PFSK-1 (cell line): ENCODE measurements around the gene MOGAT3.

Source experiments
- FOXP2 ChIP-seq: optimal IDR thresholded peaks from 2 replicates; pipeline ENCODE3; 2011; ENCODE audit warnings: borderline replicate concordance, control low read depth, inconsistent platforms; ENCODE audit not compliant: insufficient read depth; ENCODE audit errors: extremely low read length, extremely low read depth
- POLR2AphosphoS5 ChIP-seq: IDR thresholded peaks from 2 replicates; pipeline ENCODE4 v1.6.1; 2012; ENCODE audit warnings: low read depth, mild to moderate bottlenecking, control low read depth, low read length, moderate library complexity
- REST ChIP-seq, 2 experiments: IDR thresholded peaks; 2 replicates each; pipeline versions ENCODE4 v1.6.1 to v1.8.0; 2011 to 2012; ENCODE audit warnings: low read depth in 2 of 2, low read length in 2 of 2, control low read depth in 1 of 2, inconsistent platforms in 1 of 2, mild to moderate bottlenecking in 1 of 2, moderate library complexity in 1 of 2; ENCODE audit not compliant: insufficient read depth in 1 of 2
- SIN3A ChIP-seq: IDR thresholded peaks from 2 replicates; pipeline ENCODE4 v1.6.1; 2012; ENCODE audit warnings: mild to moderate bottlenecking, low read length, moderate library complexity, borderline replicate concordance; ENCODE audit not compliant: insufficient read depth
- TAF1 ChIP-seq: IDR thresholded peaks from 2 replicates; pipeline ENCODE4 v1.6.1; 2012; ENCODE audit warnings: low read length, control low read depth, borderline replicate concordance; ENCODE audit not compliant: insufficient read depth

Gene MOGAT3

GRCh38 chr7:101201695-101202602 lies 1.1 kb upstream of the MOGAT3 start:
- TF ChIP-seq POLR2AphosphoS5 (no peak), REST (IDR thresholded peaks at IDR 0.05; ENCODE audit: insufficient read depth in 1 of 2, low read depth in 2 of 2, low read length in 2 of 2) (no peak), TAF1 (no peak), SIN3A (no peak), FOXP2 (no peak)

- TF ChIP-seq TAF1 (no peak), POLR2AphosphoS5 (no peak), SIN3A (no peak), REST (IDR thresholded peaks at IDR 0.05; ENCODE audit: insufficient read depth in 1 of 2, low read depth in 2 of 2, low read length in 2 of 2) (no peak), FOXP2 (no peak)
Measured at GRCh38 chr7:101200504-101200861, 353 bp downstream of the MOGAT3 start.

- TF ChIP-seq REST (IDR thresholded peaks at IDR 0.05; ENCODE audit: insufficient read depth in 1 of 2, low read depth in 2 of 2, low read length in 2 of 2) (no peak), POLR2AphosphoS5 (no peak), TAF1 (no peak), FOXP2 (no peak), SIN3A (no peak)
Measured at GRCh38 chr7:101198476-101198875, 2.4 kb downstream of the MOGAT3 start.

GRCh38 chr7:101197991-101198390 lies 2.8 kb downstream of the MOGAT3 start:
- TF ChIP-seq REST (IDR thresholded peaks at IDR 0.05; ENCODE audit: insufficient read depth in 1 of 2, low read depth in 2 of 2, low read length in 2 of 2) (no peak), SIN3A (no peak), POLR2AphosphoS5 (no peak), TAF1 (no peak), FOXP2 (no peak)

- TF ChIP-seq POLR2AphosphoS5 (no peak), SIN3A (no peak), FOXP2 (no peak), TAF1 (no peak), REST (IDR thresholded peaks at IDR 0.05; ENCODE audit: insufficient read depth in 1 of 2, low read depth in 2 of 2, low read length in 2 of 2) (no peak)
Measured at GRCh38 chr7:101195884-101196283, 5.0 kb downstream of the MOGAT3 start.
